ENCODE data around the gene SH2D1A. TPM values are rescaled to one million over a fixed set of nuclear protein-coding genes. Genes with fewer than 3 reads are reported as not detected.
"Not testable (repeated sequence)": the region's sequence is repeated elsewhere in the genome, so short reads cannot be mapped to it uniquely, and the experiment has no call there.

The SH2D1A gene
- total RNA-seq, 2 donors from 2014 or later = 0.52 TPM; not detected in 1

GRCh38 chrX:124401696-124402095 is 55.3 kb downstream of the SH2D1A start:
- Histone ChIP-seq H3K4me1 (peaks cover 6% of the 10 kb centered on the region), H3K9me3 (no peaks in the 10 kb centered on the region), H3K27me3 (no peaks in the 10 kb centered on the region), H3K4me3 (no peak overlapping the region), H3K27ac (no peak overlapping the region), H3K36me3 (replicated peaks in 1 of 2; ENCODE audit: insufficient read depth in 1 of 2, low read depth in 2 of 2) (no peaks in the 10 kb centered on the region)
- TF ChIP-seq POLR2A (IDR thresholded peaks at IDR 0.05) (no peak), CTCF (IDR thresholded peaks at IDR 0.05) (no peak)
- intact Hi-C loops (cut with DNase I) = no loop called here
- ATAC-seq = no peak
- peak in 2 of 4 donors; percentile 4 to 16 for DNase-seq
- 10 to 52% methylated on average over 2 of the region's 2 CpGs for WGBS, 2 donors

- H3K9me3 ChIP-seq = no peaks in the 10 kb centered on the region
- 30 to 55% methylated on average over 1 of the region's 1 CpG for WGBS, 2 donors
- DNase-seq (no peak), ATAC-seq (no peak)
- peaks cover 6% of the 10 kb centered on the region for H3K4me1 ChIP-seq
- intact Hi-C loops (cut with DNase I) = no loop called here
- no peak for TF ChIP-seq CTCF (IDR thresholded peaks at IDR 0.05)
- no peak for TF ChIP-seq POLR2A (IDR thresholded peaks at IDR 0.05)
- no peaks in the 10 kb centered on the region for H3K36me3 ChIP-seq (replicated peaks in 1 of 2; ENCODE audit: insufficient read depth in 1 of 2, low read depth in 2 of 2)
- no peak overlapping the region for H3K27ac ChIP-seq
- H3K4me3 ChIP-seq = no peak overlapping the region
- no peaks in the 10 kb centered on the region for H3K27me3 ChIP-seq
Observed at GRCh38 chrX:124405868-124406267, 59.5 kb downstream of the SH2D1A start.

GRCh38 chrX:124406294-124407014 is 60.1 kb downstream of the SH2D1A start:
- Histone ChIP-seq H3K4me1 (peaks cover 6% of the 10 kb centered on the region), H3K9me3 (no peaks in the 10 kb centered on the region), H3K4me3 (no peak overlapping the region), H3K36me3 (replicated peaks in 1 of 2; ENCODE audit: insufficient read depth in 1 of 2, low read depth in 2 of 2) (no peaks in the 10 kb centered on the region), H3K27me3 (no peaks in the 10 kb centered on the region), H3K27ac (no peak overlapping the region)
- 6 to 12% methylated on average over 12 of the region's 12 CpGs for whole genome bisulfite sequencing, 2 donors
- ATAC-seq (peak; percentile 68), DNase-seq (peak; percentile 25 to 51 (median 34))
- TF ChIP-seq POLR2A (IDR thresholded peaks at IDR 0.05) (no peak), CTCF (IDR thresholded peaks at IDR 0.05) (peak in 6 of 7 experiments; percentile 21 to 53 (median 46))
- intact Hi-C loops (cut with DNase I) = no loop called here

GRCh38 chrX:124407226-124407625 is 60.9 kb downstream of the SH2D1A start:
- DNase-seq (no peak), ATAC-seq (no peak)
- Histone ChIP-seq H3K4me1 (peaks cover 6% of the 10 kb centered on the region), H3K4me3 (no peak overlapping the region), H3K27me3 (no peaks in the 10 kb centered on the region), H3K27ac (no peak overlapping the region), H3K36me3 (replicated peaks in 1 of 2; ENCODE audit: insufficient read depth in 1 of 2, low read depth in 2 of 2) (no peaks in the 10 kb centered on the region), H3K9me3 (no peaks in the 10 kb centered on the region)
- 10 to 33% methylated on average over 1 of the region's 1 CpG for WGBS, 2 donors
- TF ChIP-seq CTCF (IDR thresholded peaks at IDR 0.05) (no peak), POLR2A (IDR thresholded peaks at IDR 0.05) (no peak)
- intact Hi-C loops (cut with DNase I) = no loop called here

- WGBS, 2 donors = 17 to 56% methylated on average over 1 to 4 of the region's 6 CpGs
- intact Hi-C loops (cut with DNase I); ATAC-seq; H3K36me3 ChIP-seq (replicated peaks in 1 of 2; ENCODE audit: insufficient read depth in 1 of 2, low read depth in 2 of 2); H3K4me1 ChIP-seq; H3K27me3 ChIP-seq; DNase-seq; H3K27ac ChIP-seq; H3K4me3 ChIP-seq; H3K9me3 ChIP-seq: not testable (repeated sequence)
Observed at GRCh38 chrX:124408380-124408779, 62.0 kb downstream of the SH2D1A start.

All from body of pancreas (tissue), 4 donors.